Loucy (cell line): Measurements from ENCODE around the gene VSIG10.

Experiments used
- EZH2phosphoT487 ChIP-seq: fragments of 200-600 bp; IDR thresholded peaks from 2 replicates; pipeline ENCODE4 v1.6.1; 2018; ENCODE audit warnings: antibody characterized with exemption, mild to moderate bottlenecking, moderate library complexity, borderline replicate concordance
- TF ChIP-seq, protein P1 (sequence below): fragments of 200-600 bp; sonication (generic); conservative IDR thresholded peaks from 2 replicates; pipeline ENCODE4 v1.5.1; 2014; ENCODE audit warnings: mild to moderate bottlenecking, antibody characterized with exemption, low read length

GRCh38 chr12:118044577-118044976 lies 59.2 kb downstream of the VSIG10 start:
- TF ChIP-seq, protein P1, sequence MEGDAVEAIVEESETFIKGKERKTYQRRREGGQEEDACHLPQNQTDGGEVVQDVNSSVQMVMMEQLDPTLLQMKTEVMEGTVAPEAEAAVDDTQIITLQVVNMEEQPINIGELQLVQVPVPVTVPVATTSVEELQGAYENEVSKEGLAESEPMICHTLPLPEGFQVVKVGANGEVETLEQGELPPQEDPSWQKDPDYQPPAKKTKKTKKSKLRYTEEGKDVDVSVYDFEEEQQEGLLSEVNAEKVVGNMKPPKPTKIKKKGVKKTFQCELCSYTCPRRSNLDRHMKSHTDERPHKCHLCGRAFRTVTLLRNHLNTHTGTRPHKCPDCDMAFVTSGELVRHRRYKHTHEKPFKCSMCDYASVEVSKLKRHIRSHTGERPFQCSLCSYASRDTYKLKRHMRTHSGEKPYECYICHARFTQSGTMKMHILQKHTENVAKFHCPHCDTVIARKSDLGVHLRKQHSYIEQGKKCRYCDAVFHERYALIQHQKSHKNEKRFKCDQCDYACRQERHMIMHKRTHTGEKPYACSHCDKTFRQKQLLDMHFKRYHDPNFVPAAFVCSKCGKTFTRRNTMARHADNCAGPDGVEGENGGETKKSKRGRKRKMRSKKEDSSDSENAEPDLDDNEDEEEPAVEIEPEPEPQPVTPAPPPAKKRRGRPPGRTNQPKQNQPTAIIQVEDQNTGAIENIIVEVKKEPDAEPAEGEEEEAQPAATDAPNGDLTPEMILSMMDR = no peak
- TF ChIP-seq EZH2phosphoT487 = no peak
